ENCODE data around the gene MCAT. TPM values are rescaled to one million over a fixed set of nuclear protein-coding genes. Genes with fewer than 3 reads are reported as not detected.

The MCAT gene
- total and polyA plus RNA-seq, 2 donors (not counting 3 experiments of a cell fraction or from before 2014, with no cell fraction given), result 16.9 to 23.2 TPM

DNA sequence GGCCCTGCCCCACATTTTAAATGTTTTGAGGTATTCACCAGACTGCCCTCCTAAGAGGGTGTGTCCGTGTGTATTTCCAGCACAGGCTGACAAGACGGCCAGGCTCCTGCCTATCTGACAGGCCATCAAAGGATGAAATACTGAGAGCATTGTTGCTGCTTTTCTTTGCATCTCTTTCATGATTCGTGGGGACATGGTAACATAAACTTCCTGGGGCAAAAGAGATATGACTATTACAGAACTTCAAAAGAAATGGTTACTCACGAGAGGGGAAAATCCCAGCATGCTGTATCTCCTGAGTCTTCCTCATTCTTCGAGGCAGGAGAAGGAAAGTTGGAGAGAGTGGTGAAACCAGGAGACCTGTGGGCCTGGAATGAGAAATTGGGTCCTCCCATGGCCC is 43.0 kb downstream of the MCAT start:
- BruUV-seq (replicated peaks), result no TSS peak
- DNase-seq (ENCODE audit: low read depth, low spot score) (no peak), FAIRE-seq (no peak)
- Histone ChIP-seq H3K36me3 (ENCODE audit: control insufficient read depth in 2 of 2, extremely low read depth in 1 of 2, insufficient read depth in 2 of 2, low read length in 2 of 2) (no peaks in the 10 kb centered on the region), H3K27ac (ENCODE audit: insufficient read depth, low read depth, low read length) (no peak overlapping the region), H3K9me3 (replicated peaks; ENCODE audit: control insufficient read depth, insufficient read depth, low read length) (no peaks in the 10 kb centered on the region), H4K20me1 (replicated peaks; ENCODE audit: control insufficient read depth, extremely low read depth, insufficient read depth, low read length) (no peaks in the 10 kb centered on the region), H3K27me3 (ENCODE audit: control insufficient read depth in 2 of 2, insufficient read depth in 2 of 2, low read length in 2 of 2) (no peaks in the 10 kb centered on the region), H3K9me1 (replicated peaks; ENCODE audit: control insufficient read depth, extremely low read depth, insufficient read depth, low read length) (no peaks in the 10 kb centered on the region), H3K4me1 (ENCODE audit: control insufficient read depth, extremely low read depth, insufficient read depth, low read length) (peaks cover 3% of the 10 kb centered on the region), H3K79me2 (ENCODE audit: control insufficient read depth, insufficient read depth, low read length) (no peaks in the 10 kb centered on the region), H2AFZ (ENCODE audit: low read depth, low read length) (no peak overlapping the region), H3K4me2 (ENCODE audit: insufficient read depth, low read length) (no peak overlapping the region), H3K9ac (replicated peaks; ENCODE audit: extremely low read depth, insufficient read depth, low read length) (no peak overlapping the region), H3K4me3 (replicated peaks in 1 of 3; ENCODE audit: insufficient read depth in 1 of 3, low read depth in 1 of 3, low read length in 3 of 3) (no peak overlapping the region)
- dilution Hi-C loops (cut with MboI; ENCODE audit: extremely low pct_ligation_motif_present, low sequenced_read_pairs), result no loop called here
- no peak for TF ChIP-seq EZH2 (IDR thresholded peaks at IDR 0.05; ENCODE audit: borderline replicate concordance, low read depth, low read length, severe bottlenecking)
- TF ChIP-seq GATA2 (IDR thresholded peaks at IDR 0.05; ENCODE audit: insufficient read depth, insufficient read length, low read depth, low read length), result no peak
- TF ChIP-seq MAX (IDR thresholded peaks at IDR 0.05; ENCODE audit: insufficient read depth, insufficient read length), result no peak
- TF ChIP-seq FOS (IDR thresholded peaks at IDR 0.05; ENCODE audit: borderline replicate concordance, insufficient read depth, low read length), result no peak
- no peak for TF ChIP-seq JUN (IDR thresholded peaks at IDR 0.05; ENCODE audit: borderline replicate concordance, insufficient read depth, insufficient read length, low read depth)
- no peak for TF ChIP-seq POLR2A (IDR thresholded peaks at IDR 0.05; ENCODE audit: low read depth, low read length)
- POLR2A ChIA-PET, result no interaction called here
- intact Hi-C loops (cut with micrococcal nuclease), result no loop called here
- CTCF ChIA-PET, result interaction anchor here (0.8 kb wide), 1 partner anchor 8 kb away, joined by 3 read pairs; no protein-coding TSS in a partner anchor

GRCh38 chr22:43099095-43099494 is 44.1 kb downstream of the MCAT start:
- no peak overlapping the region for H3K27ac ChIP-seq (ENCODE audit: insufficient read depth, low read depth, low read length)
- H2AFZ ChIP-seq (ENCODE audit: low read depth, low read length), result no peak overlapping the region
- no peak for TF ChIP-seq EZH2 (IDR thresholded peaks at IDR 0.05; ENCODE audit: borderline replicate concordance, low read depth, low read length, severe bottlenecking)
- TF ChIP-seq FOS (IDR thresholded peaks at IDR 0.05; ENCODE audit: borderline replicate concordance, insufficient read depth, low read length), result no peak
- no peak for TF ChIP-seq POLR2AphosphoS5 (IDR thresholded peaks at IDR 0.05; ENCODE audit: insufficient read depth, low read depth, low read length)
- no peak for TF ChIP-seq GATA2 (IDR thresholded peaks at IDR 0.05; ENCODE audit: insufficient read depth, insufficient read length, low read depth, low read length)
- H3K79me2 ChIP-seq (ENCODE audit: control insufficient read depth, insufficient read depth, low read length), result no peaks in the 10 kb centered on the region
- no peaks in the 10 kb centered on the region for H3K36me3 ChIP-seq (ENCODE audit: control insufficient read depth in 2 of 2, extremely low read depth in 1 of 2, insufficient read depth in 2 of 2, low read length in 2 of 2)
- ChIA-PET POLR2A (no interaction called here), CTCF (interaction anchor here (0.8 to 1.6 kb wide), 3 partner anchors 9 to 11 kb away, joined by 3 to 11 read pairs (median 4); partner anchors contain the start of gene BIK)
- H3K9me1 ChIP-seq (replicated peaks; ENCODE audit: control insufficient read depth, extremely low read depth, insufficient read depth, low read length), result no peaks in the 10 kb centered on the region
- no peak overlapping the region for H3K4me3 ChIP-seq (replicated peaks in 1 of 3; ENCODE audit: insufficient read depth in 1 of 3, low read depth in 1 of 3, low read length in 3 of 3)
- H3K9me3 ChIP-seq (replicated peaks; ENCODE audit: control insufficient read depth, insufficient read depth, low read length), result no peaks in the 10 kb centered on the region
- H3K9ac ChIP-seq (replicated peaks; ENCODE audit: extremely low read depth, insufficient read depth, low read length), result no peak overlapping the region
- DNase-seq (ENCODE audit: low read depth, low spot score) (no peak), FAIRE-seq (no peak)
- intact Hi-C loops (cut with micrococcal nuclease) (no loop called here), dilution Hi-C loops (cut with MboI; ENCODE audit: extremely low pct_ligation_motif_present, low sequenced_read_pairs) (no loop called here)
- no peak overlapping the region for H3K4me2 ChIP-seq (ENCODE audit: insufficient read depth, low read length)
- H3K4me1 ChIP-seq (ENCODE audit: control insufficient read depth, extremely low read depth, insufficient read depth, low read length), result peaks cover 3% of the 10 kb centered on the region
- H3K27me3 ChIP-seq (ENCODE audit: control insufficient read depth in 2 of 2, insufficient read depth in 2 of 2, low read length in 2 of 2), result no peaks in the 10 kb centered on the region
- no peaks in the 10 kb centered on the region for H4K20me1 ChIP-seq (replicated peaks; ENCODE audit: control insufficient read depth, extremely low read depth, insufficient read depth, low read length)
- no TSS peak for BruUV-seq (replicated peaks)

All from endothelial cell of umbilical vein (primary cell).